Measurements from ENCODE around the gene RUVBL2.

The RUVBL2 gene

DNA sequence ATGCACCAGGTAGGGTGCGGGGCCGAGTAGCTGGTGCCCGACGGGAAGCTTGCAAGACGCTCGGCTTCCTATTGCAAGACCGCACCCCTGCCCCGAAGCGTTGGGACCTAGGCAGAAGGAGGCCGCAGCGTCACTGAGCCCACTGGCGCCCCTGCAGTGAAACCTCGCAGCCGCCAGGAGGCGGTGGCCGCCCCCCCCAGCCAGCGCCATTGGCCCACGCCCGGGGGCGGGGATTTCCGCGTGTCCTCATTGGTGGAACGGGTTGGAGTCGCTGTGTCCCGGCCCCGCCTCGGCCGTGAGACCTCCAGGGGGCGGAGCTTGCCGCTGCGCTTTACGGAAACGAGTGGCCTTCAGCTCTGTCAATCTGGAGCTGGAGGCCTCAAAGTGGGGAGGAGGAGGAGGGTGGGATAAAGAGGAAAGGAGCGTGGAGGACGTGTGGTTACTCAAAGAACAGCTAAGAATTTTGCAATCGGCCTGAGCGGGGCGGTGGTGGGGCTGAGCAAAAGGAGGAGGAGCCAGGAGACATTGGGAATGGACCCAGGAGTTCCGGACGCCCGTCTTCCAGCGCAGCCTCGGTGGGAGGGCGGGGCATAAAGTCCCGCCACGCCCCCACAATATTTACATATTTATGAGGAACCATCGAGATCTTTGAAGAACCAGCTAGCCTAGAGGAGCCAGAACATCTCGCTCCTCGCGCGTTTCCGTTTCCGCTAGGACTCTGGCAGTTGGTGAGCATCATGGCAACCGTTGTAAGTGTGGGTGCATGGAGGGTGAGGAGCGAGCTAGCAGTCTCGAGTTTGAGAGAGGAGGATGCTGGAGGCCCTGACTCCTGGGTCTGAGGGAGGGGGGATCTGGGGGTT, at the start of gene RUVBL2, which contains the start of gene GYS1:
Gene RUVBL2 (plus strand): TSS at position 713 of the 860 bp plus-strand sequence. CDS start 25 bp downstream, at position 738.
Gene GYS1 (minus strand): TSS at position 135 of the 860 bp plus-strand sequence. CDS start 197 bp downstream, outside the sequence.
- TF ChIP-seq, protein P1, sequence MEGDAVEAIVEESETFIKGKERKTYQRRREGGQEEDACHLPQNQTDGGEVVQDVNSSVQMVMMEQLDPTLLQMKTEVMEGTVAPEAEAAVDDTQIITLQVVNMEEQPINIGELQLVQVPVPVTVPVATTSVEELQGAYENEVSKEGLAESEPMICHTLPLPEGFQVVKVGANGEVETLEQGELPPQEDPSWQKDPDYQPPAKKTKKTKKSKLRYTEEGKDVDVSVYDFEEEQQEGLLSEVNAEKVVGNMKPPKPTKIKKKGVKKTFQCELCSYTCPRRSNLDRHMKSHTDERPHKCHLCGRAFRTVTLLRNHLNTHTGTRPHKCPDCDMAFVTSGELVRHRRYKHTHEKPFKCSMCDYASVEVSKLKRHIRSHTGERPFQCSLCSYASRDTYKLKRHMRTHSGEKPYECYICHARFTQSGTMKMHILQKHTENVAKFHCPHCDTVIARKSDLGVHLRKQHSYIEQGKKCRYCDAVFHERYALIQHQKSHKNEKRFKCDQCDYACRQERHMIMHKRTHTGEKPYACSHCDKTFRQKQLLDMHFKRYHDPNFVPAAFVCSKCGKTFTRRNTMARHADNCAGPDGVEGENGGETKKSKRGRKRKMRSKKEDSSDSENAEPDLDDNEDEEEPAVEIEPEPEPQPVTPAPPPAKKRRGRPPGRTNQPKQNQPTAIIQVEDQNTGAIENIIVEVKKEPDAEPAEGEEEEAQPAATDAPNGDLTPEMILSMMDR (conservative IDR thresholded peaks at IDR 0.05; ENCODE audit: low read depth, low read length): peak; percentile 84
- peak; percentile 97 for DNase-seq (ENCODE audit: low read depth)
- peak within 1 kb of the TSS; percentile 93 for H3K4me3 ChIP-seq (ENCODE audit: low read length)

DNA sequence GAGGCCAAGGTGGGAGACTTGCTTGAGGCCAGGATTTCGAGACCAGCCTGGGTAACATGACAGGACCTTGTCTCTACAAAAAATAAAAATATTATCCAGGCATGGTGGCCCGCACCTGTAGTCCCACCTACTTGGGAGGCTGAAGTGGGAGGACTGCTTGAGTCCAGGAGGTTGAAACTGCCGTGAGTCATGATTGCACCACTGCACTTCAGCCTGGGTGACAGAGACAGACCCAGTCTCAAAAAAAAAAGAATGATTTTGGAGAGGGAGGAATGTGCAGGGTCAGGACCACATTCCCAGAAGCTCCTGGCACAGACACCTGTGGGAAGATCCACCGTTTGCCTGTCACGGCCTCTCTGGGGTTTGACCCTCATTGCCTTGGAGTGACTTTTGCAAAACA, 48.3 kb upstream of the RUVBL2 start:
- TF ChIP-seq, protein P1 (conservative IDR thresholded peaks at IDR 0.05; ENCODE audit: low read depth, low read length): no peak

DNA sequence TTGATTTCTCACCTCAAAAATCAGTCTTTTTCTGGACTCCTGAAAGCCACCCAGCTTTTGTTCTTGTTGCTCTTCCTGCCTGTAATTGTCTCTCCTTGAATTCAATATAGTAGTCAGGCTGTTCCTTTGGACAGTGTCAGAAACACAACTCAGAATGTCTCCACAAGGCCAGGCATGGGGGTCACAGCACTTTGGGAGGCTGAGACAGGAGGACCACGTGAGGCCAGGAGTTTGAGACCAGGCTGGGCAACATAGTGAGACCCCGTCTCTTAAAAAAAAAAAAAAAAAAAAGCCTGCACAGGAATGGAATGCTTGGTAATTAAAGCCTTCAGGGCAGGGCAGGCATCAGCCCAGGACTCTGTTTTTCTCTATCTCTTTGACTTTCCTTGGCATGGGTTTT, 47.9 kb upstream of the RUVBL2 start:
- no peak overlapping the region for H3K4me3 ChIP-seq (ENCODE audit: low read length)
- DNase-seq (ENCODE audit: low read depth): no peak
- TF ChIP-seq, protein P1 (conservative IDR thresholded peaks at IDR 0.05; ENCODE audit: low read depth, low read length): no peak

More for the DNA sequence above, 48.3 kb upstream of the RUVBL2 start:
- DNase-seq (ENCODE audit: low read depth): no peak
- no peak overlapping the region for H3K4me3 ChIP-seq (ENCODE audit: low read length)

DNA sequence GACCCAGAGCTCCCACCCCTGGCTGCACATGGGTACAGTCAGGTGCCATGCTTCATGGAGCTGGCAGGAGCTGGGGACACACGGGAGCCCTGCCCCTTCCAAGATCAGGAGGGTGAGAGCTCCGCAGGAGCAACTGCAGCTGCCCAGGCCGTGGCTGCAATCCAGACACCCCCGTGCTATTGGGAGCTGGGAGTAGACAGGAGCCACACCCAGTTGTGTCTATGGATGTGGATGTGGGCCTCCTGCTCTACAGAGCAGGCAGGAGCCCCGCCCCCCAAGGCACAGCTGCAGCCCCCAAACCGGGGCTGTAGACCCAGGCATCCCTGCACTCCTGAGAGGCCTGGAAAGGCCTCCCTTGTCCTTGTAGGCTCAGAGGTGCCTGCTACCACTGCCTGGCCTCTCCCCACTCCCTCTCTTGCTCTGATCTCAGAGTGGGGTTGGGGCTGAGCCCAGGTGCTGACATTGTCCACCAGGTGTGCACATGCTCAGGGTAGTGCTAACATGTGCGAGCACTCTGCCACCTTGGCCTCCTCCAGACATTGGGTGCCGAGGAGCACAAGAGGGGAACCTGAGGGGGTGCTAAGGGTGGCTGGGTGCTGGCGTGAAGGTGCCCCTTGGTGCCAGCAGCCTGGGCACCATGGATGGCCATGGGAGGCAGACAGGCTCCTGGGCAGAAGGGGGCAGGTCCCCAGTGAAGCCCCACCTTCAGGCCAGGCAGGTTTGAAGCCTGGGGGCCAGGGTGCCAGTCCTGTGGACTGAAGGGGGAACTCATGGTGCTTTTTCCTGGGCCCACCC, 47.0 kb upstream of the RUVBL2 start:
- DNase-seq (ENCODE audit: low read depth): no peak
- H3K4me3 ChIP-seq (ENCODE audit: low read length): no peak overlapping the region
- TF ChIP-seq, protein P1 (conservative IDR thresholded peaks at IDR 0.05; ENCODE audit: low read depth, low read length): no peak

DNA sequence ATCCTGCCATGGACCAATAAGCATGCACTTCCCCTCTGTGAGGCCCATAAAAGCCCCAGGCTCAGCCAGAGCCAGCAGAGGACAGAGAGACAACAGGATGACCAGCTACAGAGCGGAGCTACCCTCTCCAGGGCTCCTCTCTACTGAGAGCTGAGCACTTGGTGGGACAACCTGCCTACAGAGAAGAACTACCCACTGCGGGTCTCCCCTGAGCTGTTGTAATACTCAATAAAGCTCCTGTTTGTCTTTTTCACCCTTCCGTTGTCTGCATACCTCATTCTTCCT, 46.5 kb upstream of the RUVBL2 start:
- no peak overlapping the region for H3K4me3 ChIP-seq (ENCODE audit: low read length)
- TF ChIP-seq, protein P1 (conservative IDR thresholded peaks at IDR 0.05; ENCODE audit: low read depth, low read length): no peak

DNA sequence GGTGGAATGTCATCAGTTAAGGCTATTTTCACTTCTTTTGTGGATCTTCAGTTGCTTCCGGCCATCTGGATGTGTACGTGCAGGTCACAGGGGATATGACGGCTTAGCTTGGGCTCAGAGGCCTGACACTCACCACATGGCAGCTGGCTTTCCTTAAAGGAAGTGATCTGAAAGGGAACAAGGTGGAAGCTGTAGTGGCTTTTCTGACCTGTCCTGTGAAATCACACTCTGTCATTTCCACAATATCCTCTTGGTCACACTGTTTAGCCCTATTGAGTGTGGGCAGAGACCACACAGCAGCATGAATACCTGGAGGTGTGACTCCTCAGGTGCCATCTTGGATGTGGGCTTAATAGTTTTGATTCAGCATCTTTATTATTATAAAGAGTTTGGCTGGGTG, 43.5 kb upstream of the RUVBL2 start:
- no peak for DNase-seq (ENCODE audit: low read depth)
- H3K4me3 ChIP-seq (ENCODE audit: low read length): no peak overlapping the region
- TF ChIP-seq, protein P1 (conservative IDR thresholded peaks at IDR 0.05; ENCODE audit: low read depth, low read length): no peak

More for the DNA sequence above, 46.5 kb upstream of the RUVBL2 start:
- no peak for DNase-seq (ENCODE audit: low read depth)

Measured in retinal pigment epithelial cell (primary cell).